ENCODE results near the gene IWS1.

IWS1 gene

GRCh38 chr2:127508023-127508630 lies 18.2 kb downstream of the IWS1 start:
- FAIRE-seq, result peak; percentile 15
- no peak for DNase-seq (ENCODE audit: extremely low spot score, insufficient read length, low read depth)

GRCh38 chr2:127506510-127506909 lies 19.8 kb downstream of the IWS1 start:
- FAIRE-seq, result no peak
- no peak for DNase-seq (ENCODE audit: extremely low spot score, insufficient read length, low read depth)

DNA sequence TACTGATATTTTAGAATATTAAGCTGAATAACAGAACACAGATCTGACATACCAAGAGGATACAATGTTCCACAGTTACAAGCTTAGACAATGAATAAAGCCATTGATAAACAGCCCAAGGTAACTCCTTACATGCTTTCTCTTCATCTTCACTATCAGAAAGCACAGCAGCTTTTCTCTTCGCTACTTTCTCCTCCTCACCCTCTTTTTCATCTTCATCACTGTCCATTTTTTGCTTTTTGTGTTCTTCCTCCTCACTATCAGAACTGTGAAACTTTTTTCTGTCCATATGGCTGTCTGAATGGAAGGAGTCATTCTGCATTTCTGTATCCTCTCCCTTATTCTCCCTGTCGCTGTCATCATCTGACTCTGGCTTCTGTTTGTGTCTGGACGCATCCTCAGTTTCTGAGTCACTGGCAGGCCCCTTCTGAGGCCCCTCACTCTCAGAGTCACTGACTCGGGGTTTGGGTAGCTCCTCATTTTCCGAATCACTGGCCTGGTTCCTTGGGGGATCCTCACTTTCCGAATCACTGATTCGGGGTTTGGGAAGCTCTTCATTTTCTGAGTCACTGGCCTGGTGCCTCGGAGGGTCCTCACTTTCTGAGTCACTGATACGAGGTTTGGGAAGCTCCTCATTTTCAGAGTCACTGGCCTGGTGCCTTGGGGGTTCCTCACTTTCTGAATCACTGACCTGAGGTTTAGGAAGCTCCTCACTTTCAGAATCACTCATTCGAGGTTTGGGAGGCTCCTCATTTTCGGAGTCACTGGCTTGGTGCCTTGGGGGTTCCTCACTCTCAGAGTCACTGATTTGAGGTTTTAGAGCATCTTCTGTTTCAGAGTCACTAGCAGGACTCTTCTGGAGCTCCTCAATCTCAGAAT lies 21.5 kb downstream of the IWS1 start:
- no peak for DNase-seq (ENCODE audit: extremely low spot score, insufficient read length, low read depth)
- no peak for FAIRE-seq

DNA sequence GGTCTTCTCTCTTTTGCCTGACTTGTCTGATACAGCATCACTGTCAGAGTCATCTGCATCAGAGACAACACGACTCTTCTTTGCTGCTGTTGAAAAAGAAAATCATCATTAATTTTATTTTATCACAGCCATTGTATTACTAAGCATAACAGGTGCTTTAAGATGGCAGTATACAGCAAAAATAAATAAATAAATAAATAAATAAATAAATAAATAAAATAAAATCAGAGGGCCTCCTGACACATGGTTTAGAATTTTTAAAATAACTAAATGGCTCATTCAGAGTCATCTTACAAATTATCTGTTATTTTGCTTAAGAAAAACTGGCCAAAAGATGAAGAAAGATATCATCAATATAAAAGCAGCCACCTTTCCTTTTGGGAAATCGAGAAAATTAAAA lies 22.8 kb downstream of the IWS1 start:
- no peak for DNase-seq (ENCODE audit: extremely low spot score, insufficient read length, low read depth)
- no peak for FAIRE-seq

DNA sequence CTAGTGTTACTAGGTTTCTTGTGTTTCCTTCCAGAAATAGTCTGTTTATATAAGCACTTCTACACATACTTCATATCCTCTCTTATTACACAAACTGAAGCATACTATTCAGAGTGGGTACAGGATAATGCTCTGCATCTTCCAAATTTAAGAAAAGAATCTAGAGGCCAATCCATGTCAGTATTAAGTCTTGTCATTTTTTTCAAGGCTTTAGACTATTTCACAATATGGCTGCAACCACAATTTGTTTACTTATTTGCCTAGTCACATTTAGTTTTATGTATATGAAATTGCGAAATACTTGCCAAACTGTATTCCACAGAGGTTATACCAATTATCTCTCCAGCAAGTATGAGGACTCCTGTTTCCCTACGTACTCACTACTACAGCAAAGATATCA lies 27.9 kb downstream of the IWS1 start:
- DNase-seq (ENCODE audit: extremely low spot score, insufficient read length, low read depth), result no peak
- no peak for FAIRE-seq

- FAIRE-seq (no peak), DNase-seq (ENCODE audit: extremely low spot score, insufficient read length, low read depth) (no peak)
Measured at GRCh38 chr2:127490283-127490682, 36.0 kb downstream of the IWS1 start.

GRCh38 chr2:127486247-127487058 lies 39.8 kb downstream of the IWS1 start:
- DNase-seq (ENCODE audit: extremely low spot score, insufficient read length, low read depth) (no peak), FAIRE-seq (no peak)

DNA sequence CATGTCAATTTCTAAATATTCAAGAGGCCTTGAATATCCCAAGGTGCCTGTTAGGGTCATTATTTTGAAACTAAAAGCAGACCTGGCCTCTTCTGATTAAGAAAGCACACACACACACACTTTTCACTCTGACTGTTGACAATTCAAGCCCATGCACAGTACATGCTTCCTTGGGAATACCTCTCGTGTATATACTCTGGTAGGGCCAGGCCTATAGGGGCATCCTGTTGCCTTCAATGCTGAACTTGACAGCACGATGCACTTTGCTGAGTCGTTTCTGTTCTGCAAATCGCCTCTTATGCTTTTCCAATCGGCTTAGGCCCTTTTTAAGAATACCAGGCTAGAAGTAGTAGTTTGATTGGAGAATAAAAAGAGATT lies 40.6 kb downstream of the IWS1 start:
- DNase-seq (ENCODE audit: extremely low spot score, insufficient read length, low read depth) (no peak), FAIRE-seq (no peak)

DNA sequence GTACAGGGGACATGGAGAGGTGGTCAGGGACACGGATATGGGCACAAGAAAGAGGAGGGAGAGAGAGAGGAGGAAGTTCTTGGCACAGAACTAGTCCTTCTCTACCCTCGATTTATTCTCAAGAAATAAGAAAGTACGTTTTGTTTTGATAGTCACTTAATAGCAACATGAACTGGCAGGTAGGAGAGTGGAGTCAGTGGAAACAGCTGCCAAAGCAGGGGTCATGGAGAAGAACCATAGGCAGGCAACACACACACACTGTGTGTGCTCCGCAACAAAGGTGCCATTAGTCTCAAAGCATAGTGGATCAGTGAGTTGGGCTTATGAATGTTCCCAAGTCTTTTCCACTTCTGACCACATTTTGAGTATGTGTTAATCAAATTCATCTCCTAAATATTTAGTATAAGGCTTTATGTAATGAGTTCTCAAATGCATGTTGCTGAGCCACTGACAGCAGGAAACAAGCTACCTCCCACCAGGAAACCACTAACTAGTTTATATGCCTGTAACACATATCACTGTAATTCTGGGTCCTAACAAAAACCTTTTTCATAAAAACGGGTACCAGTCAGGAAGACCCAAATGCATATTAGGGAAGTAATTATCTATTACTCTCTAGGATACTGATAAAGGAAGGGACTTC lies 41.1 kb downstream of the IWS1 start:
- FAIRE-seq (no peak), DNase-seq (ENCODE audit: extremely low spot score, insufficient read length, low read depth) (no peak)

DNA sequence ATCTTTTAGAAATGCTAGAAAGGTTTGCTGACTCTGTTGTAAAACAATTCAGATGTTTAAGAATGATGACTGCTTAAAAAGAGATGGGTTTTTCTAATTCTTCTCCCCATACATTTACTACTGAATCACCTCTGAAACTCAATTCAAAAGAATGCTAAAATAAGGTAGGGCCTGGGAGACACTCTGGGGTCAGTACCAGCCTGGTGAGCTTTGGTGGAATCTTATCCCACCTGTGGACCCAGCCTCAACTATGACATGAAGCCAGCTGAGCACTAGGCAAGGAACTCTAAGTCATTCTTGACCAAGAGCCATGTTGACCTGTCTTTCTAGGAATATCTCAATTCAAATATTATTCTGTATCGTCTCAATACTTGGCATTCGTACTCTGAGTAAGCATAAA lies 44.3 kb downstream of the IWS1 start:
- FAIRE-seq, result no peak
- no peak for DNase-seq (ENCODE audit: extremely low spot score, insufficient read length, low read depth)

GRCh38 chr2:127479866-127480743 lies 46.2 kb downstream of the IWS1 start:
- no peak for DNase-seq (ENCODE audit: extremely low spot score, insufficient read length, low read depth)
- FAIRE-seq, result no peak

DNA sequence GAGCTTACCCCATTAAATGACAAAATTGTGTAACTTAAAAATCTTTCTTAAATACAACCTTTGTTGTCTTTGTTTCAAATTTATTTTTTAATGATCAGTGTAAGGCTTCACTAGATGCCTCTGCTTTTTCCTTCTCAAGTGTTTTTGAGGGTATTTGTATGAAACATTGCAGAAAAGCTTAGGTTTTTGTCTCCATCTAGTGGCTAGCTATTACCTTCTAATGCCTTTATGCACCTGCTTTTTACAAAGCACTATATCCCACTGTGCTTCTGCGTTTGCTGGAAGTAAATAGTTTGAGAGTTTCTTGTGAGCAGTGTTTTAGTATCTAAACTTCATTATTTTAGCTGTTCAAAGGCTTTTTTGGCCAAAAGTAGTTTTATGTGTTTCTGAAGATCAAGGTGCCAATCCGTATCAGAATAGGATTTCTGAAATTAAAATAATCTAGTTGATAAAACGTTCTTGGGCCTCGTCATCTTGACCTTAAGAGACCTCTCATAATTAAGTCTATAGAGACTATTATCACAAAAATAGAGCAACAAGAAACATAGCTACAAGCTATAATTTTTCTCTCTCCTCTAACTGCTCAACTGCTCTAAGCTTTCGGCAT lies 47.0 kb downstream of the IWS1 start:
- DNase-seq (ENCODE audit: extremely low spot score, insufficient read length, low read depth) (peak; percentile 15), FAIRE-seq (peak; percentile 74)

DNA sequence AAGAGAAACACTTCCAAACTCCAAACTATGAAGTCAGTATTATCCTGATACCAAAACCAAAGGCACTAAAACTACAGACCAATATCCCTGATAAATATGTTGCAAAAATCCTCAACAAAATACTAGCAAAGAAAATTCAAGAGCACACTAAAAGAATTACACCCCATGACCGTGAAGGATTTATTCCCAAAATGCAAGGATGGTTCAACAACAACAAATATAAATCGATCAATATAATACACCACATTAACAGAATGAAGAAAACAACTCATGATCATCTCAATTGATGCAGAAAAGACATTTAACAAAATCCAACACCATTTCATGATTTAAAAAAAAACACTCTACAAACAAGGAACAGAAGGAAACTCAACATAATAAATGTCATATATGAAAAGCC lies 50.5 kb downstream of the IWS1 start:
- no peak for DNase-seq (ENCODE audit: extremely low spot score, insufficient read length, low read depth)
- no peak for FAIRE-seq

DNA sequence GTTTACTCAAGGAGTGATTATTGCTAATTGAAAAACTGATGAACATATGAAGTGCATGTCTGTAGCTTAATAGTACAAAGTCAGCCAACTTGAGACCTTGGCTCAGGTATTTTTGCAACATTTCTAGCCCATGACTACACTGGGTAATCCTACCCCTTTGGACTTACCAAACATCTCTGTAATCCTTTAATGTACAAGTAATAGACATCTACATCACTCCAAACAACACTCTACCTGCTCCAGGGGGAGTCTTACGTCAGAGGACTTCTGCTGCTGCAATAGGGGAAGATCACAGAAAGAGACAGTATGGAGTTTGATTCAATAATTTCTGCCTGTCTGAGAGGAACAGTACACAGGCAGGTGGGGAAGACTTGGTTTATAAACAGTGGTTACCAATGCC lies 54.0 kb downstream of the IWS1 start:
- DNase-seq (ENCODE audit: extremely low spot score, insufficient read length, low read depth) (no peak), FAIRE-seq (no peak)

DNA sequence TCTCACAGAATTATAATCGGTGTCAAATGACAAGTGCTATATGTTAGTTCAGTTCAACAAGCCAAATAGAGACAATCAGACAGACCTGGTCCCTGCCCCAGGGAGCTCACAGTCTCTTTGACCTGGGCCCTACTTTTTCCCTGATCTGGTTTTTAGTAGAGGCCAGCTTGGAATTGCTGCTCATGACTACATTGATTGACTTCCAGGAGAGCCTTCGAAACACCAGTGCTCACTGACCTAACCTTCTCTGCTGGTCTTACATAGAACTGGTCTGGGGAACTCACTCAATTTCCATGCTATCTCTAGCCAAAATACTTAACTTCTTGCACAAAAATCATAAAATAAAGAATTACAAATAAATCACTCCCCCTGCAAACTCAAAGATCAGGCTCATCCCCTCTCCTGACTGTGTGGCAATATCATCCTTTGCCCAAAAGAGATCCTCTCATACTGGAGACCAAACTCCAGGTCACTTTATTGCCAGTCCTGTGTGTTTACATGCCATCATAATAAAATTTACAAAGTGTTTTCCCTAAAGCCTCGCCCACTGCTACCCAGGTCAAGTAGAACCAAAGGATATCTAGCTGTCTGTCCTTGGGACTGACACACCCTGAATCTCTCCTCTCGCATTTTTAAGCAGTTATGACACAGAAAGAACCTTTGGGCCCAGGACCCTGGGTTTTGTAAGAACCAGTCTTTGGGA lies 54.9 kb downstream of the IWS1 start:
- DNase-seq (ENCODE audit: extremely low spot score, insufficient read length, low read depth), result no peak
- FAIRE-seq, result no peak

- no peak for FAIRE-seq
- no peak for DNase-seq (ENCODE audit: extremely low spot score, insufficient read length, low read depth)
Measured at GRCh38 chr2:127469974-127470373, 56.3 kb downstream of the IWS1 start.

DNA sequence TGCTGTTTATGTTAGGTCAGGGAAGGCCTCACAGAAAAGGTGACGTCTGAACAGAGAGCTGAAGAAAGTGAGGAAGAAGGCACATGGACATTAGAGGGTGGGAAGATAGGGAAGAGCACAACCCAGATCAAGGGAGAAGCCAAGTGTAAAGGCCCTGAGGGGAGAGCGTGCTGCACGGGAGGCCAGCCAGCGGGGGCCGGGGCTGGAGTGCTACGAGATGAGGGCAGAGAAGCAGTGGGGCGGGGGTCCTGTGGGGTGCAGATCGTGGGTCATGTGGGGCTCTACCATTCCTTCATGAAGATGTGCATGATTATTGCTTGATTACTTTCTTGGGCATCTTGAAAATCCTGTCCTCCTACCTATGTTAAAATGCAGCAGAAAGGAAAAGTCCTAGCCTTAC lies 57.2 kb downstream of the IWS1 start:
- DNase-seq (ENCODE audit: extremely low spot score, insufficient read length, low read depth), result no peak
- no peak for FAIRE-seq

- FAIRE-seq (no peak), DNase-seq (ENCODE audit: extremely low spot score, insufficient read length, low read depth) (no peak)
Measured at GRCh38 chr2:127465258-127465657, 61.0 kb downstream of the IWS1 start.
